MV-4-11 (cell line): ENCODE data around the gene PEPD.

Source experiments
- DNase-seq: peaks from one replicate; lab custom pipeline; 2025; lab: John Stamatoyannopoulos, UW

PEPD gene

DNA sequence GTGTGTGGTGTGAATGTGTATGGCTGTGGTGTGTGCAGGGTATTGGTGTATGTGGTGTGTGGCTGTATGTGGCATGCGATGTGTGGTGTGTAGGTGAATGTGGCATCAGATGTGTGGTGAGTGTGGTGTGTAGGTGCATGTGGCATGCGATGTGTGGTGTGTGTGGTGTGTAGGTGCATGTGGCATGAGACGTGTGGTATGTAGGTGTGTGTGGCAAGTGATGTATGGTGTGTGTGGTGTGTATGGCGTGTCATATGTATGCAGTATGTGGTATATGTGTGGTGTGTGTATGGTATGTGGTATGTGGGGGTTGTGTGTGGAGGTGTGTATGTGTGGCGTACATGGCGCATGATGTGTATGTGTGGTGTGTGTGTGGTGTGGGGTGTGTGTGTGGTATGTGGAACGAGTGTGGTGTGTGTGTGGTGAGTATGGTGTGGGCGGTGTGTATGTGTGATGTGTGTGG is 63.4 kb downstream of the PEPD start:
- no peak for DNase-seq

DNA sequence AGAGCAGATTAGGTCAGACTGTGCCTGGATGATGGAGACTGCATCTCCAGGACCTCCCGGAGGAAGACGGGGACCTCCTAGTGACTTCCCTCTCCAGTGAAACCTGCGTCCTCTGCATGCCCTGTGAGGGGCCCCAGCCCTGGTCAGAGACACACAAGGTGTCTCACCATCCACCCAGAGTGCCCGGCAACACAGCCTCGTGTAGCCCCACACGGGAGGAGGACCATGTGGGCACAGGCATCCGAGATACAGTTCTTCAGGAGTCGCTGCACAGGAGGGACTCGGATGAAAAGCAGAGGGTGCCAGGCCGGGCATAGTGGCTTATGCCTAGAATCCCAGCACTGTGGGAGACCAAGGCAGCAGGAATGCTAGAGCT is 64.8 kb downstream of the PEPD start:
- DNase-seq, result no peak

DNA sequence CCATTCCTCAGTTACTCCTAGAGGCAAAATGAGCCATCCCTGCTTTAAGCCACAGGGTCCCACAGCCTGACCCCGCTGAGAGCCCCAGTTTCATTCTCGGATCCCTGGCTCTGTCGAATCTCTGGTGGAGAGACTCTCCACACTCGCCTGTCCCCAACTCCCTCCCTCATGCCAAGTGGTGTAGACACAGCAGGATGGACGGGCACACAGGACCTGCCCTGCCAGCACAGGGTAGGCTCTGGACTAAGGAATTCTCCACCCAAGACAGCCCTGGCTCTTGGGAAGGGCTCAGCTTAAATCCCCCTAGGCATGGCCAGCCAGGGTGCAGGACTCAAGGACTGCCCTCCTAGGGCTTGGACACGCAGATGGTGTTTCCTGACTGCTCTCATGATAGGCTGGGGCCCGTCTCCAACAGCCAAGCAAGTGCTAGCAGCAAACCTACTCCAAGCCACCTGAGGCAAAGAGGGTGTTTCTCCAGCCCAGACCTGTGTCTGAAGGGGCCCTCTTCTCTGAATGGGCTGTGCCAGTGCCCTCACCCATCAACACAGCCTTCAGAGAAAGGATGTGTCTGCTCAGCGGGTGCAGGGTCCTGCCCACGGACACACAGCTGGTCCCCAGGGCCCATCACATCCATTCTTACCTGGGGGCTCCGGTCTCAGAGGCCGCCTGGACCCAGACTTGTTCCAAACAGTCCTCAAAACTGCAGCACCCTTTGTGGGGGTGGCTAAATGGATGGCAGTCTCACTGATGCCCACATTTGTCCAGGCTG is 65.3 kb downstream of the PEPD start:
- no peak for DNase-seq

DNA sequence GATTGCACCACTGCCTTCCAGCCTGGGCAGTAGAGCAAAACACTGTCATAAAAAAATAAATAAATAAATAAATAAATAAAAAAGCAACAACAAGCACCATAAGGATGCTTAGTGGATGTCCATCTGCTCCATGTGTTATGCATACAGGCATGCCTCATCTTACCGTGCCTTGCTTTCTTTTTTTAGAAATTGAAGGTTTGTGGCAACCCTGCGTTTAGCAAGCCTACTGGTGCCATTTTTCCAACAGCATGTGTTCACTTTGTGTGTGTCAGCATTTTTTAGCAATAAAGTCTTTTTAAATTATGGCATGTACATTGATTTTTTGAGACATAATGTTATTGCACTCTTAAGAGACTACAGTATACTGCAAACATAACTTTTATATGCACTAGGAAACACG is 68.3 kb downstream of the PEPD start:
- DNase-seq, result no peak

DNA sequence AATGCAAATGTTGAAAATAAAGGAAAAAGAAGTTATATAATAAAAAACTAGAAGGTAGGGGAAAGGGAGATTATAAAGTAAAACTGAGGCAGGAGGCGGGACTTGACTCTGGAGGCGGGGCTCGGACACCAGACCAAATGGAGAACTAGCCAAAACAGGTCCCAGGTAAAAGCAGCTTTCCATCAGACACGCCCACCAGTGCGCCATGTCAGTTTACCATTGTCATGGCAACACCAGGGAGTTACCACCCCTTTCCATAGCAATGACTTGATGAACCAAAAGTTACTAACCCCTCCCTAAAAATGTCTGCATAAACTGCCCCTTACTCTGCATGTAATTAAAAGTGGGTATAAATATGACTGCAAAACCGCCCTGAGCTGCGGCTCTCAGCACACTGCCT is 70.9 kb downstream of the PEPD start:
- no peak for DNase-seq

DNA sequence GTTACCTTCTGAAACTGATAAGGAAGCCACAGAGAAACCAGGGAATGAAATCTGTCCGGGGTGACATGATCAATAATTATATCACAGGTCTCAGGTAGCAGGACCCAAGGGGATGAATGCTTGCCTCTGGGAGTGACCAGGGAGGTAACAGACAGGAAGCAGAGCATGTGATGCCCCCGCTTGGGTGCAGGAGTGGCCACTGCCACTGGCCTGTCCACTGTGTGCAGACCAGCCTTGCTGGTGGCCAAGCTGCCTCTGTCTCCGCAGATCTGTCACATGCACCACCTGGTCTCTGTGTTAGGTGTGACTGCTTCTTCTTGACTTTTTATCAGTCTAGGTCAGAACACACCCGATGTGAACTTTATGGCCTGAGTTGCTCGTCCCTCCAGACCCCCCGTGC is 71.8 kb downstream of the PEPD start:
- no peak for DNase-seq

DNA sequence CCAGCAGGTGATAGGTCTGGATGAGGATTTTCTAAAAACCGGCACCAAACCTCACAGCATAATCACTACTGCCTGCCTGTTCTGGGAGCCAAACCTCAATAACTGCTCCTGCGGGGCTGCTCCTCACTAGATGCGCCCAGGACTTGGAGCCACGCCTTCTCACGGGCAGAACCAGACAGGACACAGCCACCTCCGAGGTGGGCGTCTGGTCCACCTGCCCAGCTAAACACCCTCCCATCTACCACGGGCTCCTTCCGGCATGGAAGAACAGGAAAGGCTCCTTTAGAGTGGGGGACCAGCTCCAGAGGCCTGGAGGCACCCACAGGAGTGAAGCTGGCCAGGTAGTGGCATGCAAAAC is 73.5 kb downstream of the PEPD start:
- DNase-seq, result no peak

DNA sequence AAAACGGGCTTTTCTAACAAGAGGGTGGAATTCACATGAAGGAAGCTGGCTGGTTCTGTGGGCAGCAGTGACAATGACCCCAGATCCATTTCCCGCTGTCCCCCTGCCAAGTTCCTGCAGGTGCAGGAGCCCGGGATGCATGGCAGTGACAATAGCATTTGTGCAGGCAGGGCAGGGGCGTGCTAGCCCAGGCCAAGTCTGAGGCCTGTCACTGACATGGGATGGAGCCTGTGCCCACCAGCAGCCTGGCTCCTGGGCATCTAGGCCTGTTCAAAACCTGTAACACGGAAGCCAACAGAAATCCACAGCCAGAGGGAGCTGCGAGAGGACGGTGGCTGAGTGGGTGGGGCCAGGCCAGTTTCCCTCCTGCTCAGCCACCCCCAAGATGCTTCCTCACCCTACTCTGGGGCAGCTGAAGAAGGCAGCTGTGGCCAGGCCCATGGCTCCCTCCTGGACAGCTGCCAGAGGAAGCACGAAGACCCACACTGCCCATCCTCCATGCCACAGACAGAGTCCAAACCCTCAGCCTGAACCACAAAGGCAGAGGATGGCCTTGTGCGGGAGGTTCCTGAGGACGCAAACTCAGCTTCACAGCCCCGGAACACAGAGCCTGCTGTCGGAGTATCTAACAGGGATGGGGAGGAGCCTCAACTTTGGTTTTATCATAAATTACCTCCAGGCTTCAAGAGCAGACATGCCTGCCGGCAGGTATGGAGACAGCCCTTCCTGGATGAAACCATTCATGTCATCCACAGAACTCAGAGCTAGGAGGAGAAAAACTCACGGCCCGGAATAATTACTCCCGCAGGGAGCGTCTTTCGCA is 74.0 kb downstream of the PEPD start:
- DNase-seq, result peak; percentile 79

DNA sequence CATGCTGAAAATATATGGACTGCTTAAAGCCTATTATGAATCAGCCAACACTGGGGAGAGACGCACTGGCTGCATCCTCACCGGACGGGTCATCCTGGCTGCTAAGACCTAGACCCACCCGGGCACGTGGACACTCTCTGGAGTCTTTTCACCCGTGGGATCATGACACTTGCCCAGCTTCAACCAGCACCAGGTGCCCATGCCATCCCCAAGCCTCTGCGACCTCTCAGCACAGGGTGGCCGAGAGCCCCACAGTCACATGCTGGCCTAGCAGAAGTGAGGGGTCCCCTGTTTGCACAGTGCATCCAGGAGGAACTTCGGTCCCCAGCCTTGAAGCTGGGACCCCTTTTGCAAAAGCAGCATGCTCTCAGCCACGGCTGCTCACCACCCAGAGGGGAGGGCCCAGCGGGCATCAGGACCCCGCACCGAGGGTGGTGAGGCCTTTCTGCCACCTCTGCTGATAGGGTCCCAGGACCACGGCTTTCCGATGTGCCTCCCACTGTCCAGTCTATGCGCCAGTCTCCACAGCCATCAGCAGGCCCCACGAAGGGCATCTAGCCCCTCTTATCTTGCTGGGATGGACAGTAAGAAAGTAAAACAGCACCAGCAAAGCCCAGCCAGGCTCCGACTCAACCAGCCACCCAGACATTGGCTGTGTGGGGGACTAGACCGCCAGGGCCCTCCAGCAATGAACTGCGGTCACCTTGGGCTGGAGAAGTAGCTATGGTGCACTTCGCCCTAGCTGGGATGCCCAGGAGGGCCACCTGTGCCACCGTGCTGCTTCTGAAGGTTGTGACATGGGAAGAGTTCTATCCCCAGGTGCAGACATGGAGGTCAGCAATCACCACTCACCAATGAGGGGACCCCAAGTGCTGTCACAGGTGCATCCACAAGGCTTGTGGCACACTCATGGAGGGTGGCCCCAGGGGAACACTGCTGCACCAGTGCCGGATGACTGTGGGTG is 75.0 kb downstream of the PEPD start:
- DNase-seq, result no peak

DNA sequence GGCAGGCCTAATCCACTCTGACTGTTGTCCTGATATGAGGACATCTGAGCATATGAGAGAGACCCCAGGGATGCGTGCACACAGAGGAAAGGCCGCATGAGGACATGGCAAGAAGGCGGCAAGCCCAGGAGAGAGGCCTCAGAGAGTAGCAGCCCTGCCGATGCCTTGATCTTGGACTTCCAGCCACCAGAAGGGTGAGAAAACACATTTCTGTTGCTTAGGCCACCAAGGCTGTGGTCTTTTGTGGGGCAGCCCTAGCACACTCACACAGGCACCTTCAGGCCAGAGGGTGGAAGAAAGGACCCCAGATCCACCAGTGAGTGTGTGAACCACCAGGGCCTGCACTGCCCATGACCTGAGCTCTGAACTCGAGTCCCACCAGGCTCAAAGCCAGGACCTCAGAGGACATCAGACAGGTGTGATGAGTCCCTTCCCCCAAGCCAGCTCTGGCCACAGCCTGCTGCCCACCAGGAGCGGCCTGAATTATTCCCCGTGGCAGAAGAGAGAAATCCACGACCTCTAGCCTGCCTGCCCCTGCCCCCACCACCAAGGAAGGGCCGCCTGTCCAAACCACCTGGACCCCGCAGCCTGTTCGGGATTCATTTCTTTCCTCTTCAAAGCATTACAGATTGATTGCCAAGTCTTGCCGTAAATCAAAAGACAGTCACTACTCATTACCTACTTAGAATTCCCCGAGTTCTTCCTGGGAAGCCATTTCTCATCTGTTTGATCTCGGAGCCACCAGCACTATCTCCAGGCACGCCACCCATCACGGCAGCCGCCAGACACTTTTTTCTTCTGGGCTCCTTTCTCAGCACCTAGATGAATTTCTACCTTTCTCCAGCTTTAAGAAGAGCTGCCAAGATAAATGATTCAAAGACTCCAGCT is 75.9 kb downstream of the PEPD start:
- DNase-seq, result no peak

DNA sequence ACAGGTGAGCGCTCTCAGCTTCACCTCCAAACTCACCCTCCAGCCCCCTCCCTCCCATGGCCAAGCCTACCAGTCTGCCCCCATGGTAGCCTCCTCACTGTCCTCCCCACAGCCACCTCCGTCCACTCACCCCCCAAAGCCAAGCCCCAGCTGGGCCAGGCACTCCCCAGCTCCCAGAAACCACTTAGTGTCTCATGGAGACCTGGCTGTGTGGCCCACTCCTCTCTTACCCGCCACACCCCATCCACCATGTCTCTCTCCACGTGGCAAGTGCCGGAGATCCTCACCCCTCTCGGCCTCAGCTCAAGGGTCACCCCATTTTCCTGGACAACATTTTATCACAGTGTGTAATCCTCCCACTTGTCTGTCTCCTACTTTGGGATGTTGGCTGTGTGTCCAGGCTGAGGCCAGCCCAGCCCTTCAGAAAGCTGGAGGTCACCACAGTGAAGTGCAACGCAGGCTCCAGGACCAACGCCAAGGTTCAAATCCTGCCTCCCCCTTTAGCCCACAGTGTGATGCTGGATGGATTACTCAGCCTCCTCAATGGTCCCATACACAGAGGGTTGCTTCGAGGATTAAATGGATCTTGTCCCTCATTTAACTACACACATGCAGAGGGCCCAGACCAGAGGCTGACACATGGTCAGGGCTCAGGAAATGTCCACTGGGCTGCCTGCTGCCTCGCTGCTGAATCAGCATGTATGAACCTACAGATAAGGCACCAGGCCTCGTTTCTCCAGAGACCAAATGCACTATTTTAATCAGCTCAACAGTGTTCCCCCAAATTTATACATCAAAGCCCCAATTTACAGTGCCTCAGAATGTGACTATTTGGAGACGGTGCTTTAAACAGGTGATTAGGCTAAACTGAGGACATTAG is 76.8 kb downstream of the PEPD start:
- DNase-seq, result no peak

DNA sequence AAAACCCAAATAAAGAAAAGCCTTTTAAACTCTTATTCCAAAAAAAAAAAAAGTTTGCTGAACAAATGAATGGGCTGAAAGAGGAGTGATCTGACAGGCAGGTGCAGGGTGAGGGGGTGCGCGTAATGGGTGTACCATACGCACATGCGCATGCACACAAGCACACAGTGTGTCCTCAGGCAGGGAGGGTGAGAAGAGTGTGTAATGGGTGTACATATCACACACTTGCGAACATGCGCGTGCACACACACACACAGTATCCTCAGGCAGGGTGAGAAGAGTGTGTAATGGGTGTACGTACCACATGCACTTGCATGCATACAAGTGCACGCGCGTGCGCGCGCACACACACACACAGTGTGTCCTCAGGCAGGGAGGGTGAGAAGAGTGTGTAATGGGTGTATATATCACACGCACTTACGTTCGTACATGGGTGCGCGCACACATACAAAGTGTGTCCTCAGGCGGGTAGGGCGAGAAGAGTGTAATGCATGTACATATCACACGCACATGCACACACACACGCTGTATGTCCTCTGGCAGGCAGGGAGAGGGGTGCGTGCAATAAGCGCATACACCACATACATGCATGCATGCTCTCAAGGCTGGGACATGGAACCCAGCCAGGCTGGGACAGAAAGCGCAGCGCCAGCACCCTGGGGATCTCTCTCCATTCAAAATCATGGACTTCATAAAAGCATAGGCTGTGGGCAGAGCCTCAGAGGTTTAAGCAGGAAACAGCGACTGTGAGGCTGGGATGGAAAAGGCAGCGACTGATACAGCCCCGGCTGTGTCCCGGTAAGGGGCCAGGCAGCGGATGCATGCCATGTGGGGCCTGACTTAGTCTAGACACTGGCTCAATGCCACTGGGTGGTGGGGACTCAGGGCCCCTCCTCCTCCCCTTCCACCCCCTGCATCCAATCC is 77.7 kb downstream of the PEPD start:
- DNase-seq, result no peak

DNA sequence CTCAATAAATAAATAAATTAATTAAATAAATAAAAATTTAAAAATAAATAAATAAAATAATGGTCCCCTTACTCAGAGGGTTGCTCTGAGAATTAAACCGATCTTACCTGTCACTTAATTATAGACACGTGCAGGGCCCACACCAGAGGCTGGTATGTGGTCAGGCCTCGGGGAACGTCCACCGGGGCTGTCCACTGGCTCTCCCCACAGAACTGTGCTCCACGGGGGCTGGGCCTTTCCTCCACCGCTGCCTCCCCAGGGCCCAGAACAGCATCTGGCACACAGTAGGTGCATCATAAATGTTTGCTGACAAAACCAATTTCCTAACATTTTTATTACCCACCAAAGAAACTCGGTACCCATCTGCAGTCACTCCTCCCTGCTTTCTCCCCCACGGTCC is 78.9 kb downstream of the PEPD start:
- no peak for DNase-seq

DNA sequence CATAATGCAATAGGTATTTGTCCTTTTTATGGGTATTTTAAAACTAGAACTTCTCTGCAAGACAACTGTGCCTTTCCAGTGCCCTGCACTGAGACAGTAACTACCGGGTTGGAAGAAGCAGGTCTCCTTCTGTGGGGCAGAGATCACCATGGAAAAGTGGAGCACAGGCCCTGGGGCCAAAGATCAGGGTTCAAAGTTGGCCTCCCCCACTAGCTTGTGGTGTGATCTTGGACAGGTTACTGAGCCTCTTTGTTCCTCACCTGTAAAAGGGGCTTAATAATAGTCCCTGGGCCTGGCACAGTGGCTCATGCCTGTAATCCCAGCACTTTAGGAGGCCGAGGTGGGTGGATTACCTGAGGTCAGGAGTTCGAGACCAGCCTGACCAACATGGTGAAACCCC is 79.8 kb downstream of the PEPD start:
- DNase-seq, result no peak

DNA sequence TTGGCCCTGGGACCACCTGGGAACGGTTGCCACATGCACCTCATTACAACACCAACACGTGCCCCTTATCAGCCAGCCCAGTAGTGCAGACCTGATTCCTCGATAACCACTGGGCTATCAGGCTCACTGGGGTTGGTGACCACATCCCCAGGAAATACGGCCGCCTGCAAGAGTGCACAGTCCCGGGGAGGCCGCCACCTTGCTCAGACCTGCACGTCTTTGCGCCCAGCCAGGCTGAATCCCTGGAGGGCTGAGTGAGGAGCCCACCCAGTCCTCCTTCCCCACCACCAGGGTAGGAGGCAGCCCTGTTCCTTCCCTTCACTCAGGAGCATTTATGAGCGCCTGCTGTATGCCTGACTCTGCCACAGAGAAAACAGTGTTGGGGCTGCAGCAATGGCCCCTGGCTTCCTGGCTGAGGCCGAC is 80.3 kb downstream of the PEPD start:
- no peak for DNase-seq

DNA sequence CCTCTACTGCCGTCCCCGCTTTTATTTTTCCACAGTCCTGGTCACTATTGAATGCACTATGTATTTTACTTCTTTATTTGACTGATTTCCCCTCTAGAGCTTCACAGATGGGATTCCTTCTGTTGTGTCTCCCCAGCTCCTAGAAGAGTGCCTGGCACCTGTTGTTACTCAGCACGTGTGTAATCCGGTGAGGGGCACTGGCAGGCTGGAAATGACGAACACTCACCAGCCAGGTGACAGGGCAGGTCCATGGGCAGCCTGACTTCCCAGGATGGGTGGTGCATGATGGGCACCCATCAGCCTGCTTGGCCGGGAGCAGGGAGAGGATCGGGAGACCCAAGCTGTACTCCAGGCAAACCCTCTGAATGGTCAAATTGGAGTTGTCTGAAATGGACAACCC is 80.9 kb downstream of the PEPD start:
- no peak for DNase-seq

DNA sequence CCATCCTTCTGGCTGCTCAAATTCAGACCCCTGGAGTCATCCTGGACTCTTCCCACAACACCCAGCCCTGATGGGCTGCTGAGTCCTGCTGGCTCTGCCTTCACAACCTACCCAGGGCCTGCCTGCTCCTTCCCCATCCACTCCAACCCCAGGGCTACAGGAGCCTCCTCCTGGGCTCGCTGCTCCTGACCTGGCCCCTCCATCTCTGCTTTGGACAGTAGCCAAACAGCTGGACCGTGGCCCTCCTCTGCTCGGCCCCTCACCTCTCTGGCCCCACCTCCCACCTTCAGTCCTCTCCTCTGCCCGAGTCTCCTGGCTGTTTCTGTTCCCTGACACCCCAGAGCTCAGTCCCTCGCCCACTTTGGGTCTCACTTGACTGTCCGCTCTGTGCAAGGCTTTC is 81.3 kb downstream of the PEPD start:
- no peak for DNase-seq

DNA sequence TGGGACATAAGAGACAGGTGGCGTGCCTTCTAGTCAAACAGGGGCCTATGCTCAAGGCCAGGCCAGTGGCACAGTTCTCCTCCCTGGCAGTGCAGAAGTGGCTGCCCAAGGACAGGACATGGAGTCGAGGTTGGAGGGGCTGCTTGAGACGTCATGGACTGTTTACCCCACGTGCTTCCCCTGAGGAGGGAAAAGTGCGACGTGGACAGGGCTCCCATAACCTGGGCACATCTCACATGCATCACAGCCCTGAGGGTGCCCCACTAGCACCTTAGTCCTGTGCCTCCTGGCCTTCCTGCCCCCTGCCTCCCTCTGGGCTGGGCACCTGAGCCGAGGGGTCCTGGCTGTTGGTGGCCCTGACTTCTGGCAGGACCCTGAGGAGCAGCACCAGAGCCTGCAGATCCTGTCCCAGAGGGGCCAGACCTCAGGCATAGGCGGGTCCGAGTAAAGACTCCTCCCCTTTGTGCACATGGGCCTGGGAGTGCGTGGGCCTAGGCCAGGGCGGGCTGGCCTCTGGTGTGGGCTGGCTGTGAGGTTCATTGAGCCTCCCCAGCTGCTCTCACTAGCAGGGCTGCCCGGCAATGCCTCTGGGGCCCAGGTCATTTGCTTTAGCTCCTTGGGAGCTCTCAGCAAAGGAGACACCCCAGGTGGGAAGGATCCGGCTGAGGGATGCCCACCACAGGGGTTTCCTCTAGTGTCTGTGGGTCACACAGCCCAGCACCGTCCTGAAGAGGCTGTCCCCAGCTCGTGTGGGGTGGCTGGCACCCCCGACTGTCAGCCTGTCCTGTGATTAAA is 82.4 kb downstream of the PEPD start:
- no peak for DNase-seq
